HEK293 (cell line): ENCODE data around the gene PODXL2.

Experiments used
- ATF2 ChIP-seq: fragments of 450-650 bp; formaldehyde crosslinking; IDR thresholded peaks from 2 replicates; pipeline ENCODE4 v1.5.1; 2016; ENCODE audit warnings: missing biosample characterization, missing genetic modification characterization, low read depth
- KLF16 ChIP-seq: fragments of 450-650 bp; formaldehyde crosslinking; IDR thresholded peaks from 2 replicates; pipeline ENCODE4 v1.5.1; 2017; ENCODE audit warnings: missing biosample characterization, missing genetic modification characterization
- OVOL3 ChIP-seq: fragments of 450-650 bp; formaldehyde crosslinking; IDR thresholded peaks from 2 replicates; pipeline ENCODE4 v1.5.1; 2016; ENCODE audit warnings: missing biosample characterization, missing genetic modification characterization
- SP2 ChIP-seq: fragments of 450-650 bp; formaldehyde crosslinking; IDR thresholded peaks from 2 replicates; pipeline ENCODE4 v1.5.1; 2016; ENCODE audit warnings: missing biosample characterization, missing genetic modification characterization
- TCF7L2 ChIP-seq: IDR thresholded peaks from 2 replicates; pipeline ENCODE4 v1.6.1; 2011; ENCODE audit warnings: low read depth, mild to moderate bottlenecking, inconsistent platforms, low read length, moderate library complexity, borderline replicate concordance
- ZEB2 ChIP-seq: fragments of 450-650 bp; formaldehyde crosslinking; IDR thresholded peaks from 2 replicates; pipeline ENCODE4 v1.5.1; 2016; ENCODE audit warnings: missing biosample characterization, missing genetic modification characterization
- ZNF121 ChIP-seq: fragments of 450-650 bp; formaldehyde crosslinking; IDR thresholded peaks from 2 replicates; pipeline ENCODE4 v1.5.1; 2016; ENCODE audit warnings: missing biosample characterization, missing genetic modification characterization
- ZNF138 ChIP-seq: fragments of 450-650 bp; formaldehyde crosslinking; IDR thresholded peaks from 2 replicates; pipeline ENCODE4 v1.5.1; 2016; ENCODE audit warnings: missing biosample characterization, missing genetic modification characterization, borderline replicate concordance
- ZNF768 ChIP-seq: fragments of 450-650 bp; formaldehyde crosslinking; IDR thresholded peaks from 2 replicates; pipeline ENCODE4 v1.5.1; 2018; ENCODE audit warnings: missing biosample characterization, mild to moderate bottlenecking, missing genetic modification characterization
- ZNF830 ChIP-seq: fragments of 450-650 bp; IDR thresholded peaks from 2 replicates; pipeline ENCODE4 v1.5.0; 2018; ENCODE audit warnings: missing biosample characterization, missing genetic modification characterization, low read depth, mild to moderate bottlenecking, moderate library complexity
- ZSCAN30 ChIP-seq: fragments of 450-650 bp; IDR thresholded peaks from 2 replicates; pipeline ENCODE4 v1.5.1; 2018; ENCODE audit warnings: missing biosample characterization, mild to moderate bottlenecking, missing genetic modification characterization, moderate library complexity
- TF ChIP-seq, protein P1 (sequence below): fragments of 450-650 bp; formaldehyde crosslinking; IDR thresholded peaks from 2 replicates; pipeline ENCODE4 v1.5.1; 2016; ENCODE audit warnings: missing biosample characterization, missing genetic modification characterization
- TF ChIP-seq, protein P2 (sequence below): fragments of 450-650 bp; formaldehyde crosslinking; IDR thresholded peaks from 2 replicates; pipeline ENCODE4 v1.5.1; 2016; ENCODE audit warnings: missing biosample characterization, missing genetic modification characterization
- TF ChIP-seq, protein P3 (sequence below): fragments of 450-650 bp; formaldehyde crosslinking; IDR thresholded peaks from 2 replicates; pipeline ENCODE4 v1.5.1; 2016; ENCODE audit warnings: missing biosample characterization, missing genetic modification characterization

DNA sequence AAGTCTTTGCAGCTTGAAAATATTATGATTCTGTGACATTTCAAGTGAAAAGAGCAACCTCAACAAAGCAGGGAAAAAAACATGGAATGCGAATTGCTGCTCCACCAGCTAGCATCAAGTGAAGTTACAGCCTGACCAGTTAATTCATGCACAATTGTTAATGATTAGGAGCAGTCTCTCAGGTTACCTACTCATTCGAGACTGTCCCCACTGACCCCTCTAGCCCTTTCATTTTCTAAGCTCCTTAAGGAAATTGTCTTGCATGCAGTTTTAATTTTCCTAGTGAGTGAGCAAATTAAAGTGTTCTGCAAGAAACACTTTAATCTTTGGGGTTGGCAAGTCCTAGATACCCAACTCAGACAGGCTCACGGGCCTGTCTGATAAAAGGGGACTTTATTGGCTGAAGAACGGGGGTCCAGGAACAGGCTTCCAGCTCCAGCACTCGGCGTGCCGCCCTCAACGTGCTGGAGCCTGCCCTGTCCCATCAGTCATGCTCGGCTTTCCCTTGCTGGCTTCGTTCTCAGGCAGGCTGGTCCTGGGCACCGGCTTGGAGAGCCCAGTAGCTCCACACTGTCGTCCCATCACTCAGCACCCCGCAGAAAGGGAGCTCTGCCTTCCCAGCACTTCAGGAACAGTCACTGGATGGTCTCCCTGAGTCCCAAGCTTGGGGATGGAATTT is 18.3 kb downstream of the PODXL2 start:
- TF ChIP-seq, protein P1, sequence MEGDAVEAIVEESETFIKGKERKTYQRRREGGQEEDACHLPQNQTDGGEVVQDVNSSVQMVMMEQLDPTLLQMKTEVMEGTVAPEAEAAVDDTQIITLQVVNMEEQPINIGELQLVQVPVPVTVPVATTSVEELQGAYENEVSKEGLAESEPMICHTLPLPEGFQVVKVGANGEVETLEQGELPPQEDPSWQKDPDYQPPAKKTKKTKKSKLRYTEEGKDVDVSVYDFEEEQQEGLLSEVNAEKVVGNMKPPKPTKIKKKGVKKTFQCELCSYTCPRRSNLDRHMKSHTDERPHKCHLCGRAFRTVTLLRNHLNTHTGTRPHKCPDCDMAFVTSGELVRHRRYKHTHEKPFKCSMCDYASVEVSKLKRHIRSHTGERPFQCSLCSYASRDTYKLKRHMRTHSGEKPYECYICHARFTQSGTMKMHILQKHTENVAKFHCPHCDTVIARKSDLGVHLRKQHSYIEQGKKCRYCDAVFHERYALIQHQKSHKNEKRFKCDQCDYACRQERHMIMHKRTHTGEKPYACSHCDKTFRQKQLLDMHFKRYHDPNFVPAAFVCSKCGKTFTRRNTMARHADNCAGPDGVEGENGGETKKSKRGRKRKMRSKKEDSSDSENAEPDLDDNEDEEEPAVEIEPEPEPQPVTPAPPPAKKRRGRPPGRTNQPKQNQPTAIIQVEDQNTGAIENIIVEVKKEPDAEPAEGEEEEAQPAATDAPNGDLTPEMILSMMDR (tag by site-specific recombination) = no peak
- TF ChIP-seq ZEB2 (tag by site-specific recombination) = no peak
- no peak for TF ChIP-seq ZNF121
- no peak for TF ChIP-seq ZNF768 (tag by site-specific recombination)
- TF ChIP-seq ZNF830 = no peak
- TF ChIP-seq, protein P2, sequence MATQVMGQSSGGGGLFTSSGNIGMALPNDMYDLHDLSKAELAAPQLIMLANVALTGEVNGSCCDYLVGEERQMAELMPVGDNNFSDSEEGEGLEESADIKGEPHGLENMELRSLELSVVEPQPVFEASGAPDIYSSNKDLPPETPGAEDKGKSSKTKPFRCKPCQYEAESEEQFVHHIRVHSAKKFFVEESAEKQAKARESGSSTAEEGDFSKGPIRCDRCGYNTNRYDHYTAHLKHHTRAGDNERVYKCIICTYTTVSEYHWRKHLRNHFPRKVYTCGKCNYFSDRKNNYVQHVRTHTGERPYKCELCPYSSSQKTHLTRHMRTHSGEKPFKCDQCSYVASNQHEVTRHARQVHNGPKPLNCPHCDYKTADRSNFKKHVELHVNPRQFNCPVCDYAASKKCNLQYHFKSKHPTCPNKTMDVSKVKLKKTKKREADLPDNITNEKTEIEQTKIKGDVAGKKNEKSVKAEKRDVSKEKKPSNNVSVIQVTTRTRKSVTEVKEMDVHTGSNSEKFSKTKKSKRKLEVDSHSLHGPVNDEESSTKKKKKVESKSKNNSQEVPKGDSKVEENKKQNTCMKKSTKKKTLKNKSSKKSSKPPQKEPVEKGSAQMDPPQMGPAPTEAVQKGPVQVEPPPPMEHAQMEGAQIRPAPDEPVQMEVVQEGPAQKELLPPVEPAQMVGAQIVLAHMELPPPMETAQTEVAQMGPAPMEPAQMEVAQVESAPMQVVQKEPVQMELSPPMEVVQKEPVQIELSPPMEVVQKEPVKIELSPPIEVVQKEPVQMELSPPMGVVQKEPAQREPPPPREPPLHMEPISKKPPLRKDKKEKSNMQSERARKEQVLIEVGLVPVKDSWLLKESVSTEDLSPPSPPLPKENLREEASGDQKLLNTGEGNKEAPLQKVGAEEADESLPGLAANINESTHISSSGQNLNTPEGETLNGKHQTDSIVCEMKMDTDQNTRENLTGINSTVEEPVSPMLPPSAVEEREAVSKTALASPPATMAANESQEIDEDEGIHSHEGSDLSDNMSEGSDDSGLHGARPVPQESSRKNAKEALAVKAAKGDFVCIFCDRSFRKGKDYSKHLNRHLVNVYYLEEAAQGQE (tag by site-specific recombination) = no peak
- no peak for TF ChIP-seq OVOL3 (tag by site-specific recombination)
- TF ChIP-seq ZNF138 (tag by site-specific recombination) = no peak
- no peak for TF ChIP-seq SP2
- no peak for TF ChIP-seq KLF16 (tag by site-specific recombination)
- TF ChIP-seq ZSCAN30 (tag by site-specific recombination) = no peak
- TF ChIP-seq, protein P3, sequence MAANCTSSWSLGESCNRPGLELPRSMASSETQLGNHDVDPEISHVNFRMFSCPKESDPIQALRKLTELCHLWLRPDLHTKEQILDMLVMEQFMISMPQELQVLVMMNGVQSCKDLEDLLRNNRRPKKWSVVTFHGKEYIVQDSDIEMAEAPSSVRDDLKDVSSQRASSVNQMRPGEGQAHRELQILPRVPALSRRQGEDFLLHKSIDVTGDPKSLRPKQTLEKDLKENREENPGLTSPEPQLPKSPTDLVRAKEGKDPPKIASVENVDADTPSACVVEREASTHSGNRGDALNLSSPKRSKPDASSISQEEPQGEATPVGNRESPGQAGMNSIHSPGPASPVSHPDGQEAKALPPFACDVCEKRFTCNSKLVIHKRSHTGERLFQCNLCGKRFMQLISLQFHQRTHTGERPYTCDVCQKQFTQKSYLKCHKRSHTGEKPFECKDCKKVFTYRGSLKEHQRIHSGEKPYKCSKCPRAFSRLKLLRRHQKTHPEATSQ (tag by site-specific recombination) = no peak
- no peak for TF ChIP-seq ATF2
- no peak for TF ChIP-seq TCF7L2
